Neural progenitor cell (in vitro differentiated cells): ENCODE data around the gene RABAC1. TPM values are rescaled to one million over a fixed set of nuclear protein-coding genes. Genes with fewer than 3 reads are reported as not detected.

ENCODE experiments used
- DNase-seq: peaks from one replicate; pipeline ENCODE4 v3.0.0-alpha.2; 2016; ENCODE audit warnings: low spot score
- H2AFZ ChIP-seq: fragments of 200-600 bp; sonication (generic); replicated peaks from 2 replicates; pipeline ENCODE4 v1.6.1; 2016; ENCODE audit warnings: antibody characterized with exemption
- H3F3A ChIP-seq: fragments of 200-600 bp; sonication (generic); 2 replicates; pipeline ENCODE4 v1.6.1; 2016; ENCODE audit warnings: antibody characterized with exemption, low read depth
- H3K27ac ChIP-seq: fragments of 200-600 bp; sonication (generic); 2 replicates; pipeline ENCODE4 v1.5.1; 2016; ENCODE audit warnings: mild to moderate bottlenecking
- H3K27me3 ChIP-seq: fragments of 200-600 bp; sonication (generic); 2 replicates; pipeline ENCODE4 v1.6.1; 2016; ENCODE audit warnings: mild to moderate bottlenecking, moderate library complexity
- H3K36me3 ChIP-seq: fragments of 200-600 bp; sonication (generic); 2 replicates; pipeline ENCODE4 v1.5.1; 2016
- H3K4me1 ChIP-seq: fragments of 200-600 bp; sonication (generic); 2 replicates; pipeline ENCODE4 v1.6.1; 2016; ENCODE audit warnings: mixed run types
- H3K4me2 ChIP-seq: fragments of 200-600 bp; sonication (generic); 2 replicates; pipeline ENCODE4 v1.6.1; 2016
- H3K4me3 ChIP-seq: fragments of 200-600 bp; sonication (generic); 2 replicates; pipeline ENCODE4 v1.5.1; 2016
- H3K79me2 ChIP-seq: fragments of 200-600 bp; sonication (generic); 2 replicates; pipeline ENCODE4 v1.6.1; 2016; ENCODE audit warnings: low read depth
- H3K9ac ChIP-seq: fragments of 200-600 bp; sonication (generic); 2 replicates; pipeline ENCODE4 v1.6.1; 2016
- H3K9me3 ChIP-seq: fragments of 200-600 bp; sonication (generic); 2 replicates; pipeline ENCODE4 v1.5.1; 2016; ENCODE audit warnings: low read depth
- H4K20me1 ChIP-seq: fragments of 200-600 bp; sonication (generic); 2 replicates; pipeline ENCODE4 v1.6.1; 2016; ENCODE audit warnings: low read depth
- H3K27ac Mint-ChIP-seq: 3 replicates; pipeline ENCODE4 v1.8.0; 2021; ENCODE audit warnings: mixed read lengths
- H3K27me3 Mint-ChIP-seq: 2 replicates; pipeline ENCODE4 v1.8.0; 2022; ENCODE audit warnings: low read depth, mild to moderate bottlenecking, inconsistent platforms, moderate library complexity, mixed read lengths; ENCODE audit not compliant: insufficient read depth
- H3K36me3 Mint-ChIP-seq: 3 replicates; pipeline ENCODE4 v1.8.0; 2021; ENCODE audit warnings: mixed read lengths
- H3K4me1 Mint-ChIP-seq: 3 replicates; pipeline ENCODE4 v1.8.0; 2021; ENCODE audit warnings: mixed read lengths
- H3K4me3 Mint-ChIP-seq: 3 replicates; pipeline ENCODE4 v1.8.0; 2021; ENCODE audit warnings: mild to moderate bottlenecking, moderate library complexity, mixed read lengths
- H3K9me3 Mint-ChIP-seq: 3 replicates; pipeline ENCODE4 v1.8.0; 2020; ENCODE audit warnings: mixed read lengths
- EZH2 ChIP-seq: fragments of 200-600 bp; sonication (generic); IDR thresholded peaks from 2 replicates; pipeline ENCODE4 v1.6.1; 2017; ENCODE audit warnings: antibody characterized with exemption, mild to moderate bottlenecking, moderate library complexity
- EZH2phosphoT487 ChIP-seq: fragments of 200-600 bp; sonication (generic); IDR thresholded peaks from 2 replicates; pipeline ENCODE4 v1.6.1; 2017; ENCODE audit warnings: antibody characterized with exemption
- total RNA-seq: library from RNA; depleted of rRNA; stranded (reverse); fragments of >200 nt; gene quantifications from 2 replicates; pipeline ENCODE4 v1.2.3, GENCODE V29; 2015; ENCODE audit warnings: low replicate concordance
- TF ChIP-seq, protein P1 (sequence below): fragments of 200-600 bp; sonication (generic); IDR thresholded peaks from 2 replicates; pipeline ENCODE4 v1.5.1; 2017; ENCODE audit warnings: antibody characterized with exemption, mild to moderate bottlenecking

The RABAC1 gene
- total RNA-seq, 1 donor from 2014 or later, result 33.1 TPM

DNA sequence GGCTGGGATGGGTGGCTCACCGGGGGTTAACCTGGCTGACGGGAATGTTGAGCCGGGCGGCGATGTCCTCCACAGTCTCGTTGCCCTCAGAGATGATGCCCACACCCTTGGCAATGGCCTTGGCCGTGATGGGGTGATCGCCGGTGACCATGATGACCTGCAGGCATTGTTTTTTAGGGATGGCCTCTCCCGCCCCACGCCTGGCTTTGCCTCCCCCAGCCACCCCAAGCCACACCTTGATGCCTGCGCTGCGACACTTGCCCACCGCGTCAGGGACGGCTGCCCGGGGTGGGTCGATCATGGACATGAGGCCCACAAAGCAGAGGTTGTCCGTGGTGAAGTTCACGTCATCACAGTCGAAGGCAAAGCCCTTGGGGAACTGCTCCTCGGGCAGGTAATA lies 18.8 kb upstream of the RABAC1 start:
- TF ChIP-seq EZH2 (no peak), EZH2phosphoT487 (no peak)
- TF ChIP-seq, protein P1, sequence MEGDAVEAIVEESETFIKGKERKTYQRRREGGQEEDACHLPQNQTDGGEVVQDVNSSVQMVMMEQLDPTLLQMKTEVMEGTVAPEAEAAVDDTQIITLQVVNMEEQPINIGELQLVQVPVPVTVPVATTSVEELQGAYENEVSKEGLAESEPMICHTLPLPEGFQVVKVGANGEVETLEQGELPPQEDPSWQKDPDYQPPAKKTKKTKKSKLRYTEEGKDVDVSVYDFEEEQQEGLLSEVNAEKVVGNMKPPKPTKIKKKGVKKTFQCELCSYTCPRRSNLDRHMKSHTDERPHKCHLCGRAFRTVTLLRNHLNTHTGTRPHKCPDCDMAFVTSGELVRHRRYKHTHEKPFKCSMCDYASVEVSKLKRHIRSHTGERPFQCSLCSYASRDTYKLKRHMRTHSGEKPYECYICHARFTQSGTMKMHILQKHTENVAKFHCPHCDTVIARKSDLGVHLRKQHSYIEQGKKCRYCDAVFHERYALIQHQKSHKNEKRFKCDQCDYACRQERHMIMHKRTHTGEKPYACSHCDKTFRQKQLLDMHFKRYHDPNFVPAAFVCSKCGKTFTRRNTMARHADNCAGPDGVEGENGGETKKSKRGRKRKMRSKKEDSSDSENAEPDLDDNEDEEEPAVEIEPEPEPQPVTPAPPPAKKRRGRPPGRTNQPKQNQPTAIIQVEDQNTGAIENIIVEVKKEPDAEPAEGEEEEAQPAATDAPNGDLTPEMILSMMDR, result no peak
- H3K4me3 ChIP-seq, result no peak overlapping the region
- H3K9me3 Mint-ChIP-seq, result no peaks in the 10 kb centered on the region
- H3K27me3 ChIP-seq, result no peaks in the 10 kb centered on the region
- no peaks in the 10 kb centered on the region for H3K4me1 Mint-ChIP-seq
- peaks cover 6% of the 10 kb centered on the region for H3K27me3 Mint-ChIP-seq
- H3K4me1 ChIP-seq, result no peaks in the 10 kb centered on the region
- no peak for DNase-seq
- no peak overlapping the region for H3K27ac ChIP-seq
- H3K36me3 ChIP-seq, result no peaks in the 10 kb centered on the region
- H3K79me2 ChIP-seq, result no peaks in the 10 kb centered on the region
- H3K9ac ChIP-seq, result no peak overlapping the region
- no peak overlapping the region for H2AFZ ChIP-seq
- no peak overlapping the region for H3K4me3 Mint-ChIP-seq
- no peaks in the 10 kb centered on the region for H3K9me3 ChIP-seq
- no peaks in the 10 kb centered on the region for H3K36me3 Mint-ChIP-seq
- H3K27ac Mint-ChIP-seq, result no peak overlapping the region
- H4K20me1 ChIP-seq, result no peaks in the 10 kb centered on the region
- no peaks in the 10 kb centered on the region for H3F3A ChIP-seq
- H3K4me2 ChIP-seq, result no peak overlapping the region

DNA sequence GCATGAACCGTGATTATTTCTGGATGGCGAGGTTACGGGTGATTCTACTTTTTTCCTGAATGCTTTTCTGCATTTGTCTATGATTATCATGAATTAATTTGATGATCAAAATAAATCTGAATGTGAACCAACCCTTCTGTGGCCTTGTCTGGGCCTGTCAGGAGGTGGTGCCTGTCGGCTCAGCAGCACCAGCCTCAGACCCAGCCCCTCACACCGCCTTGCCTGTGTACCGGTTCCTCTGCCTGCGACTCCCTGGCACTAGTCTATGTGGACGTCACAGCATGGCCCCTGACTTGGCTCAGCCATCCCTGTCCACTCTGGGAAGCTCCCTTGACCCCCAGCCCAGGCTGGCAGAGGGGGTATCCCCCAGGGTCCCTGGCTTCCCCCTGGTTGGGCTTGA lies 15.5 kb upstream of the RABAC1 start:
- no peak overlapping the region for H3K9ac ChIP-seq
- H3F3A ChIP-seq, result no peaks in the 10 kb centered on the region
- no peaks in the 10 kb centered on the region for H3K9me3 ChIP-seq
- no peaks in the 10 kb centered on the region for H3K36me3 ChIP-seq
- no peak overlapping the region for H2AFZ ChIP-seq
- H3K4me3 ChIP-seq, result no peak overlapping the region
- H3K79me2 ChIP-seq, result no peaks in the 10 kb centered on the region
- no peaks in the 10 kb centered on the region for H3K4me1 Mint-ChIP-seq
- TF ChIP-seq, protein P1, result no peak
- H3K4me2 ChIP-seq, result no peak overlapping the region
- H3K9me3 Mint-ChIP-seq, result no peaks in the 10 kb centered on the region
- H3K27me3 ChIP-seq, result no peaks in the 10 kb centered on the region
- no peak overlapping the region for H3K27ac Mint-ChIP-seq
- no peaks in the 10 kb centered on the region for H3K36me3 Mint-ChIP-seq
- H4K20me1 ChIP-seq, result no peaks in the 10 kb centered on the region
- no peak overlapping the region for H3K27ac ChIP-seq
- no peak for DNase-seq
- no peak overlapping the region for H3K4me3 Mint-ChIP-seq
- H3K4me1 ChIP-seq, result no peaks in the 10 kb centered on the region
- peaks cover 5% of the 10 kb centered on the region for H3K27me3 Mint-ChIP-seq

DNA sequence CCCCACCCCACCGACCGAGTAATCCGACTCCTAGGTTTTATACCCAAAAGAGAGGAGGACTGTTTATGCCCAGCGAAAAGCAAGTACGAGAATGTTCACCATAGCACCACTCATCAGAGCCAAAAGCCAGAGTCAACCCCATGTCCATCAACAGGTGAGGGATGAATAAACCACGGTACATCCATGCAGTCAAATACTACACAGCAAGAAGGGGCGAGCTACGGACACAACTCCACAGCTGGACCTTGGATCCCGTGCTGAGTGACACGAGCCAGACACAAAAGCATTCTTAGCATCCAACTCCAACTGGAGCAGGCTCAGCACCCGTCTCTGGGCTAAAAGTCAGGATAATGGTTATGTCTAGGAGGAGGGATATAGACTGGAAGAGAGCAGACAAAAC lies 12.2 kb upstream of the RABAC1 start:
- no peaks in the 10 kb centered on the region for H3K4me1 ChIP-seq
- TF ChIP-seq, protein P1, result no peak
- no peak for TF ChIP-seq EZH2
- no peak for TF ChIP-seq EZH2phosphoT487
- H3K4me2 ChIP-seq, result no peak overlapping the region
- no peaks in the 10 kb centered on the region for H3K36me3 ChIP-seq
- DNase-seq, result no peak
- H2AFZ ChIP-seq, result no peak overlapping the region
- no peaks in the 10 kb centered on the region for H3K9me3 ChIP-seq
- no peak overlapping the region for H3K4me3 ChIP-seq
- Mint-ChIP-seq H3K4me1 (no peaks in the 10 kb centered on the region), H3K36me3 (peaks cover 2% of the 10 kb centered on the region), H3K9me3 (no peaks in the 10 kb centered on the region), H3K27ac (no peak overlapping the region), H3K27me3 (peaks cover 12% of the 10 kb centered on the region), H3K4me3 (no peak overlapping the region)
- no peaks in the 10 kb centered on the region for H4K20me1 ChIP-seq
- H3F3A ChIP-seq, result no peaks in the 10 kb centered on the region
- no peak overlapping the region for H3K27ac ChIP-seq
- no peaks in the 10 kb centered on the region for H3K79me2 ChIP-seq
- no peaks in the 10 kb centered on the region for H3K27me3 ChIP-seq
- H3K9ac ChIP-seq, result no peak overlapping the region
